Neural progenitor cell (in vitro differentiated cells): ENCODE results near the gene PLCB1.

Experiments
- EZH2 ChIP-seq: fragments of 200-600 bp; sonication (generic); IDR thresholded peaks from 2 replicates; pipeline ENCODE4 v1.6.1; 2017; ENCODE audit warnings: antibody characterized with exemption, mild to moderate bottlenecking, moderate library complexity
- EZH2phosphoT487 ChIP-seq: fragments of 200-600 bp; sonication (generic); IDR thresholded peaks from 2 replicates; pipeline ENCODE4 v1.6.1; 2017; ENCODE audit warnings: antibody characterized with exemption
- TF ChIP-seq, protein P1 (sequence below): fragments of 200-600 bp; sonication (generic); IDR thresholded peaks from 2 replicates; pipeline ENCODE4 v1.5.1; 2017; ENCODE audit warnings: antibody characterized with exemption, mild to moderate bottlenecking

DNA sequence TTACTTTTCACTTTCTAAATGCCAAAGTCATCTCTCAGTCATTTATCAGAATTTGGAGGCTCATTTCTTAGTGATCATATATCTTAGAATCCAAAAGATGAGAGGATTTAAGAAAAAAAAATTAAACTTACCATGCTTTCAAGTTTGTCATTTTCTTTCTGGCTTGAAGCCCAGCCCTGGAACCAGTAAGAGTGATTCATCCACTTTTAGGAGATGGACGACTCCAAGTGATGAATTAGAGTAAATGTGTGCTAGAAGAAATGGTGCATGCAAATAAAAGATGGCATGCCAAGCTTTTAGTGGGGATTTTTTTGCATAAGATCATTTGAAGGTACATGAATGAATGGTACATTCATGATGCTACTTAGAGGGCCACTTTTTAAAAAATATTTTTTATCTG, 20.1 kb downstream of the PLCB1 start:
- TF ChIP-seq, protein P1, sequence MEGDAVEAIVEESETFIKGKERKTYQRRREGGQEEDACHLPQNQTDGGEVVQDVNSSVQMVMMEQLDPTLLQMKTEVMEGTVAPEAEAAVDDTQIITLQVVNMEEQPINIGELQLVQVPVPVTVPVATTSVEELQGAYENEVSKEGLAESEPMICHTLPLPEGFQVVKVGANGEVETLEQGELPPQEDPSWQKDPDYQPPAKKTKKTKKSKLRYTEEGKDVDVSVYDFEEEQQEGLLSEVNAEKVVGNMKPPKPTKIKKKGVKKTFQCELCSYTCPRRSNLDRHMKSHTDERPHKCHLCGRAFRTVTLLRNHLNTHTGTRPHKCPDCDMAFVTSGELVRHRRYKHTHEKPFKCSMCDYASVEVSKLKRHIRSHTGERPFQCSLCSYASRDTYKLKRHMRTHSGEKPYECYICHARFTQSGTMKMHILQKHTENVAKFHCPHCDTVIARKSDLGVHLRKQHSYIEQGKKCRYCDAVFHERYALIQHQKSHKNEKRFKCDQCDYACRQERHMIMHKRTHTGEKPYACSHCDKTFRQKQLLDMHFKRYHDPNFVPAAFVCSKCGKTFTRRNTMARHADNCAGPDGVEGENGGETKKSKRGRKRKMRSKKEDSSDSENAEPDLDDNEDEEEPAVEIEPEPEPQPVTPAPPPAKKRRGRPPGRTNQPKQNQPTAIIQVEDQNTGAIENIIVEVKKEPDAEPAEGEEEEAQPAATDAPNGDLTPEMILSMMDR: no peak
- TF ChIP-seq EZH2 (no peak), EZH2phosphoT487 (no peak)
